DOHH2 (cell line): ENCODE results near the gene RASA4B.
A peak's percentile ranks its signal among the peaks of the same experiment; 100 is the strongest.
"Not testable (repeated sequence)": the region's sequence is repeated elsewhere in the genome, so short reads cannot be mapped to it uniquely, and the experiment has no call there.

Experiments
- H3F3A ChIP-seq: fragments of 200-600 bp; sonication (generic), shearing (Covaris generic); 2 replicates; pipeline ENCODE4 v1.6.0; 2016; ENCODE audit warnings: antibody characterized with exemption, mild to moderate bottlenecking; ENCODE audit not compliant: control insufficient read depth, insufficient read depth
- H3K27ac ChIP-seq: fragments of 200-600 bp; sonication (generic); 2 replicates; pipeline ENCODE4 v1.5.1; 2014; ENCODE audit warnings: low read depth, mild to moderate bottlenecking, low read length, moderate library complexity
- H3K27me3 ChIP-seq: fragments of 200-600 bp; sonication (generic); 2 replicates; pipeline ENCODE4 v1.6.1; 2014; ENCODE audit warnings: mild to moderate bottlenecking, low read length, mixed read lengths; ENCODE audit not compliant: control insufficient read depth
- H3K36me3 ChIP-seq: fragments of 200-600 bp; sonication (generic); 2 replicates; pipeline ENCODE4 v1.6.1; 2014; ENCODE audit warnings: mild to moderate bottlenecking, low read length, moderate library complexity, mixed read lengths; ENCODE audit not compliant: control insufficient read depth
- H3K4me1 ChIP-seq: fragments of 200-600 bp; sonication (generic); 2 replicates; pipeline ENCODE4 v1.6.1; 2014; ENCODE audit warnings: mild to moderate bottlenecking, low read length, mixed read lengths; ENCODE audit not compliant: control insufficient read depth
- H3K4me2 ChIP-seq: fragments of 200-600 bp; sonication (generic); 2 replicates; pipeline ENCODE4 v1.6.0; 2014; ENCODE audit warnings: mild to moderate bottlenecking, low read length, moderate library complexity
- H3K4me3 ChIP-seq: fragments of 200-600 bp; sonication (generic); 2 replicates; pipeline ENCODE4 v1.5.1; 2014; ENCODE audit warnings: mild to moderate bottlenecking, low read length, mixed read lengths
- H3K79me2 ChIP-seq: fragments of 200-600 bp; sonication (generic); 2 replicates; pipeline ENCODE4 v1.6.1; 2014; ENCODE audit warnings: mild to moderate bottlenecking, low read length, mixed read lengths; ENCODE audit not compliant: control insufficient read depth
- H3K9me2 ChIP-seq: fragments of 200-600 bp; sonication (generic); replicated peaks from 2 replicates; pipeline ENCODE4 v1.6.1; 2014; ENCODE audit warnings: mild to moderate bottlenecking, low read length, mixed read lengths; ENCODE audit not compliant: control insufficient read depth
- H3K9me3 ChIP-seq: fragments of 200-600 bp; sonication (generic); 2 replicates; pipeline ENCODE4 v1.6.1; 2014; ENCODE audit warnings: antibody characterized with exemption, low read length, mixed read lengths; ENCODE audit not compliant: control insufficient read depth, insufficient read depth
- H4K20me1 ChIP-seq: fragments of 200-600 bp; sonication (generic); 2 replicates; pipeline ENCODE4 v1.6.0; 2014; ENCODE audit warnings: low read depth, mild to moderate bottlenecking, antibody characterized with exemption, low read length, moderate library complexity; ENCODE audit not compliant: control insufficient read depth, insufficient read depth
- TF ChIP-seq, protein P1 (sequence below): fragments of 200-600 bp; sonication (generic); IDR thresholded peaks from one replicate; pipeline ENCODE4 v1.5.1; 2014; ENCODE audit warnings: antibody characterized with exemption, mild to moderate bottlenecking, low read depth, low read length; ENCODE audit not compliant: poor library complexity, severe bottlenecking

Gene RASA4B

GRCh38 chr7:102490529-102491075 is 27.0 kb downstream of the RASA4B start:
- H3K36me3 ChIP-seq, H3F3A ChIP-seq: not testable (repeated sequence)

GRCh38 chr7:102484317-102484716 is 33.3 kb downstream of the RASA4B start:
- H3K79me2 ChIP-seq, H3K4me1 ChIP-seq, H3K4me3 ChIP-seq, H3F3A ChIP-seq, H4K20me1 ChIP-seq, H3K9me3 ChIP-seq, H3K27ac ChIP-seq, H3K27me3 ChIP-seq, H3K4me2 ChIP-seq, H3K36me3 ChIP-seq, H3K9me2 ChIP-seq: not testable (repeated sequence)

More at GRCh38 chr7:102490529-102491075, 27.0 kb downstream of the RASA4B start:
- H3K4me1 ChIP-seq, H3K9me3 ChIP-seq, H4K20me1 ChIP-seq, H3K4me3 ChIP-seq, H3K79me2 ChIP-seq, H3K9me2 ChIP-seq, H3K27ac ChIP-seq, H3K4me2 ChIP-seq, H3K27me3 ChIP-seq: not testable (repeated sequence)

- H3K4me3 ChIP-seq, H3K9me3 ChIP-seq, H3K9me2 ChIP-seq, H3K79me2 ChIP-seq, H3F3A ChIP-seq, H3K27ac ChIP-seq, H3K36me3 ChIP-seq, H3K27me3 ChIP-seq, H3K4me1 ChIP-seq, H3K4me2 ChIP-seq, H4K20me1 ChIP-seq: not testable (repeated sequence)
These were observed 35.6 kb downstream of the RASA4B start for GRCh38 chr7:102481962-102482361.

- H3K9me2 ChIP-seq, H3K9me3 ChIP-seq, H3K27me3 ChIP-seq, H3K79me2 ChIP-seq, H3K4me3 ChIP-seq, H3K4me1 ChIP-seq, H3K27ac ChIP-seq, H3F3A ChIP-seq, H3K36me3 ChIP-seq, H4K20me1 ChIP-seq, H3K4me2 ChIP-seq: not testable (repeated sequence)
- TF ChIP-seq, protein P1, sequence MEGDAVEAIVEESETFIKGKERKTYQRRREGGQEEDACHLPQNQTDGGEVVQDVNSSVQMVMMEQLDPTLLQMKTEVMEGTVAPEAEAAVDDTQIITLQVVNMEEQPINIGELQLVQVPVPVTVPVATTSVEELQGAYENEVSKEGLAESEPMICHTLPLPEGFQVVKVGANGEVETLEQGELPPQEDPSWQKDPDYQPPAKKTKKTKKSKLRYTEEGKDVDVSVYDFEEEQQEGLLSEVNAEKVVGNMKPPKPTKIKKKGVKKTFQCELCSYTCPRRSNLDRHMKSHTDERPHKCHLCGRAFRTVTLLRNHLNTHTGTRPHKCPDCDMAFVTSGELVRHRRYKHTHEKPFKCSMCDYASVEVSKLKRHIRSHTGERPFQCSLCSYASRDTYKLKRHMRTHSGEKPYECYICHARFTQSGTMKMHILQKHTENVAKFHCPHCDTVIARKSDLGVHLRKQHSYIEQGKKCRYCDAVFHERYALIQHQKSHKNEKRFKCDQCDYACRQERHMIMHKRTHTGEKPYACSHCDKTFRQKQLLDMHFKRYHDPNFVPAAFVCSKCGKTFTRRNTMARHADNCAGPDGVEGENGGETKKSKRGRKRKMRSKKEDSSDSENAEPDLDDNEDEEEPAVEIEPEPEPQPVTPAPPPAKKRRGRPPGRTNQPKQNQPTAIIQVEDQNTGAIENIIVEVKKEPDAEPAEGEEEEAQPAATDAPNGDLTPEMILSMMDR = peak; percentile 24
These were observed 37.5 kb downstream of the RASA4B start for GRCh38 chr7:102479982-102480637.

GRCh38 chr7:102479209-102479584 is 38.4 kb downstream of the RASA4B start:
- H3K4me1 ChIP-seq, H3K27me3 ChIP-seq, H3K9me3 ChIP-seq, H3K79me2 ChIP-seq, H3K4me3 ChIP-seq, H3F3A ChIP-seq, H3K27ac ChIP-seq, H4K20me1 ChIP-seq, H3K9me2 ChIP-seq, H3K36me3 ChIP-seq: not testable (repeated sequence)
- H3K4me2 ChIP-seq = peak overlapping the region; percentile 45

- Histone ChIP-seq H3K4me3 (peak within 1 kb of the TSS; percentile 57), H3K4me2 (peak within 1 kb of the TSS; percentile 45)
- not testable (repeated sequence) for H3K79me2 ChIP-seq, H3K36me3 ChIP-seq, H4K20me1 ChIP-seq, H3K4me1 ChIP-seq, H3K27me3 ChIP-seq, H3F3A ChIP-seq, H3K9me2 ChIP-seq, H3K9me3 ChIP-seq, H3K27ac ChIP-seq
These were observed 39.0 kb downstream of the RASA4B start, which contains the start of gene POLR2J for GRCh38 chr7:102478314-102479208. TSS of gene POLR2J (minus strand) at chr7:102478922. CDS start at chr7:102478860, 62 bp downstream.

DNA sequence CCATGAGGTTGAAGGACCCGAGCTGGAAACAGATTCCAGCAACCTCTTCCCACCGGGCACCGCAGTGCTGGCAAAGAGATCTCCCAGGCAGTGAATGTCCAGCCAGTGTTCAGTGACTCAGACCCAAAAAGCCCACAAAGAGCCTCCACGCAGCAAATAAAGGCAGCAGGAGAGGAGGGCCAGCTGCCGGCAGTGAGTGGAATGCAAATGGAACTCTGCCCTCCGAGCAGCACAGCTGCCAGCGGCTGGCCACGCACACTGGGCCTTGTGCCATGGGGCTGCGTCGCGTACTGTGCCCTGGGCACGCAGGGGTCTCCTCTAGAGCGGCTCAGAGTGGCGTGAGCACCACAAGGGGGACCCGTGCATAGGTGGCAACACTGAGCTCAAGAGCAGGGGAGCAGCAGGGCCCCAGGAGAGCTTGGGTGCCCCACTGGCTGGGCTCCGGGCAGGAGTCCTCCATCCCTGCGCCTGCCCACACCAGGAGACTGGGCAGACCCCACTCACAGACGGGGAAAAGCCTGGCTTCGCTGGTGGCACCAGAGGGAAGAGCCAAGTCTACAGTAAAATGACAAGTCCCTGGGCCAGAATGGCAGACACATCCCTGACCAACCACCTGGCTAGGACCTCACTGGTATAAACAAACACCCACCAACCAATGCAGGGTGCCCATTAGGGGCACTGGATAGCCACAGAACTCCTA is 42.7 kb downstream of the RASA4B start:
- H3K79me2 ChIP-seq, H4K20me1 ChIP-seq, H3K9me2 ChIP-seq, H3K4me2 ChIP-seq, H3K27me3 ChIP-seq, H3K4me3 ChIP-seq, H3K27ac ChIP-seq, H3F3A ChIP-seq, H3K9me3 ChIP-seq, H3K4me1 ChIP-seq: not testable (repeated sequence)
- H3K36me3 ChIP-seq = peaks cover 39% of the 10 kb centered on the region
